GM18520 (cell line): Measurements from ENCODE around the gene FHOD3.

Experiments used
- ATAC-seq: cut with Tn5 transposase; IDR thresholded peaks from one replicate; pipeline ENCODE4 v1.9.1; 2021; ENCODE audit not compliant: unreplicated experiment

FHOD3 gene

DNA sequence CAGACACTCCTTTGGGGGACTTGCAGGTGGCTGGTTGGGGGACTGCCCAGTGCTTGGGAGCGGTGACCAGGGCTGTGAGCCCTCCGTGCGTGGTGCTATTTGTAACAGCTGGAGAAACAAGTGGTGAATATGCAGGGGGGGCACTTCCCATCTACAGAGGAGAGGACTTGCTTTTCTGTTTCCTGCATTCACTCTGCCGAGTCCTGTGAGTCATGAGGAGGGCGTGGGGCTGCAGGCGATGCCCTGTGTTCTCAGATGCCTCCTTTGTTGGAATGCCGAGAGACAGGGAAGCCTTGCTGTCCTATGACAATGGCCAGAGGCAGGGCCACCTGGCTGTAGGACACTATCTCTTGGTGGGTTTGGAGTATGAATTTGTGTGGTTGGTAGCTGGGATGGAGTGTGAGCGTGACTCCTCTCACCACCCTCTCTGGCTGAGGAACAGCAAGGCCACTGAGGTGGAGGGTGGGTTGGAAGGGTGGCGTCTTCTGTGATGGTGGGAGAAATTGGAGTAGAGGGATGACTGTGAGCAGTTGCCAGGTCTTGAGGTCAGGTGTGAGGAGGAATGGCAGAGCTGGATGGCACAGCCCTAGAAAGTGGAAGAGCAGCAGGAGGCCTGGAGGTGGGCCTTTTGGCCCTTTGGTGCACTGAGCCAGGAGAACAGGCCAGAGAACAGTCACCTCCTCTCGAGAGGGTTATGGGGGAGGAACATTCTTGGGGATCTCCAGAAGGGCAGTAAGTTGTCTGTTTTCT, 24.3 kb downstream of the FHOD3 start:
- no peak for ATAC-seq

DNA sequence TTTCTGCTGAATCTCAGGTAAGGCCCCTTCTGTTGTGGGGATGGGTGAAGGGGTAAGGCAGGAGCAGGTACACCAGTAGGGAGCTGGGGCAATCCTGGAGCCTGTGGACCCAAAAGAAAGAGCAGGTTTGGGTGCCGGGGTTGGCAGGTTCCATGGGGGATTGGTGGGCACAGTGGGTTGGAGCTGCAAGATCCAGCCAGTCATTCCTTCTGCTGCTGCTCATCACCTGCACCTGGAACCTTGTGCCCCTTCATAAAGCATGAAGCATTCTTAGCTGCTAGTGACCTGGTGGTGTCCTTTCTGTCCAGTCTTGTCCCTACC, 24.9 kb downstream of the FHOD3 start:
- ATAC-seq: no peak

DNA sequence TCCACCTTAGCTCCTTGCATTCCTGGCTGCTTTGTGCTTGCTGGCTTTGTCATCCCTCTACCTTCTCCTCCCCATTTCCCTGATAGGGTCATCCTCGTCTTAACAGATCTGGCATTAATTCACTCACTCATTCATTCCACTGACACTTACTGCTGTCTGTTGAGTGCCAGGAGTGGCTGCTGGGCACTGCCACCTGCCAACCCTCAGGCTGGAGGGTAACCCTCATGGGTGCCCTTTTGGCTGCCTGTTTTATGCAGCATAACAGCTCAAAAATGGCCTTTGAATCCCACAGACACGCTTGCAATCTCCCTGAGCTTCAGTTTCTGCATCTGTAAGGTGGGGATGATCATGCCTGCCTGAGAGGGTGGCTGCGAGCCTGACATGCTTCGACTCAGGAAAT, 25.2 kb downstream of the FHOD3 start:
- no peak for ATAC-seq

DNA sequence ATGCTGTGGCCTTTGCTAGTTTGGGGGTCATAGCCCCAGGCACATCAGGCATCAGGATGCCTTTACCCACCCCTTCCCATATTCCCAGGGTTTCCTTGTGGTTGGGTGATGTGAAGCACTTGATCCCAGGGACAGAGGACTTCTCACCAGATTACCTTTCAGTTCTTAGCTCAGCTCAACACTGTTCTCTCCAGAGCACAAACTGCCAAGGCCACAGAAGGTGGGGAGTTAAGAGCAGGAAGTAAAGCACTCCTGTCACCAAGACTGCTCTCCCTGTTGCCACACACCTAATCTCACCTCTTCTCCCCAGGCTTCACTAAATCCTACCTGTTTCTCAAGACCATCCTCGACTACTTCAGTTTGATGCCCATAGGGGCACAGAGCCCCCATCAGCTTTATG, 25.9 kb downstream of the FHOD3 start:
- no peak for ATAC-seq

DNA sequence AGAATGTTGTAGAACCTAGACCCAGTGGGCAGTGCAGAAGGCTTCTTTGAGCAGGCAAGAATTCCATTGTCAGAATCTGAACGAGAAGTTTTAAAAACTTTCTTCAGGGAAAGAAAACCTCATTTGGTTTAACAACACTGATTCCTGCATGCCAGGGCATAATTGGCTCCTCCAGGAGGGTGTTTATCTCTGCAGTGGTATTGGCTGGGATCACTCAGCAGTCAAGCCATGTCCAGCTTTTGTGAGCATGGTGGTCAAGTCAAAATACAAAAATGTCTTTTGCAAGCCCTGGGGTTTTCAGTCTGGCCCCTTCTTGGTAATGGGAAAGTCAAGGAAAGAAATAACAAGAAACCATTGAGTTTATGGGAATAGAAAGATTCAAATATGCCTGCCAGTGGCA, 28.3 kb downstream of the FHOD3 start:
- no peak for ATAC-seq

DNA sequence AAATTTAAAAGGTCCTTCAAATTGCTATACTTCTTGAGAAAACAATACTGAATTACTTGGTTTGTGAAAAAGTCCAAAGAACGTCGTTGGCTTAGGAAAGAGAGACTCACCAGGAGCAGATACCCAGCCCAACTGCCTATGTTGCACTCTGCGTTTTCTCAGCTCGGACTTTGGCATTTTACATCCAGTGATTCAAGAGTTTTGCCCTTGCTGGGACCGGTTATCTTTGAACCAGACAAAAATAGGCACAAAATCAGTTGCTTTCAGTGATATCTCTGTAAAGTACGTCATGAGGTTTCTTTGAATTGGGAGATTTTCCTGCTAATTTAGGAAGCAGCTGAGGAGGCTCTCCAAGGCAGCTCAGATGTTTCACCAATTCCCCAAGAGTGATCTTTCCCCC, 29.3 kb downstream of the FHOD3 start:
- ATAC-seq: no peak

DNA sequence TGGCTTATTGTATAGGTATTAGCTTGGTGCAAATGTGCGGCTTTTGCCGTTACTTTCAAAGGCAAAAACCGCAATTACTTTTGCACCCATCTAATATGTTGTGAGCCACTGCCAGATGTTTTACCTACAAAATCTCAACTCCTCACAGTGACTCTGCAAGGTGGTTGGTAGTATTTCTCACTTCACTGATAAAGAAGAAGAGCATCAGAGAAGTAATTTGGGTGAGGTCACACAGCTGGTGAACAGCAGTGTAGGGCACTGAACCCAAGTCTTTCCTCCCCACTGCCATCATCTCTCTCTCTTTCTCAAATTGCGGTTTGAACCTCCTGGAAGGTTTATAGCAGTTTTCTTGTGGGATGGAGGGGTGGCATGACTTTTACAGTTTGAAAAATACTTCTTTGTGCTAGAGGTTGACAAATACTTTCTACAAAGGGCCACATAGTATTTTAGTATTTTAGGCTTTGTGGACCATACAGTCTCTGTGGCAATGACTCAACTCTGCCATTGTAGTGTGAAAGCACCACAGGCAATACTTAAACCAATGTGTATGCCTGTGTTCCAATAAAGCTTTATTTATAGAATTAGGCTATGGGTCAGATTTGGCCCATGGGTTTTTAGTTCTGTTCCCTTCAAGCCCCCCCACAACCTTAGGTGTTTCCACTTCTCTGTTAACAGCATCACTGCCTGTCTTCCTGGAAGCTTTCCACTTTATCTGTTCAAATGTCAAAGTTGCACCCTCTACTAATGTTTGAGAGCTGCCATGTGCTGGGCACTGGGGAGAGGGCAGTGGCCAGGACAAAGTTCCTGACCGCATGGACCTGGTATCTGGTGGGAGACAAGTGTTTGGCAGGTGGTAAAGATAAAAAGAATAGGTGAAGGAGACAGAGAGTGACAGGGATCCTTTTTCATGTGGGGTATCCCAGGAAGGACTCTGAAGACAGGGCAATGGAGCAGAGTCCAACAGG, 30.1 kb downstream of the FHOD3 start:
- ATAC-seq: no peak

DNA sequence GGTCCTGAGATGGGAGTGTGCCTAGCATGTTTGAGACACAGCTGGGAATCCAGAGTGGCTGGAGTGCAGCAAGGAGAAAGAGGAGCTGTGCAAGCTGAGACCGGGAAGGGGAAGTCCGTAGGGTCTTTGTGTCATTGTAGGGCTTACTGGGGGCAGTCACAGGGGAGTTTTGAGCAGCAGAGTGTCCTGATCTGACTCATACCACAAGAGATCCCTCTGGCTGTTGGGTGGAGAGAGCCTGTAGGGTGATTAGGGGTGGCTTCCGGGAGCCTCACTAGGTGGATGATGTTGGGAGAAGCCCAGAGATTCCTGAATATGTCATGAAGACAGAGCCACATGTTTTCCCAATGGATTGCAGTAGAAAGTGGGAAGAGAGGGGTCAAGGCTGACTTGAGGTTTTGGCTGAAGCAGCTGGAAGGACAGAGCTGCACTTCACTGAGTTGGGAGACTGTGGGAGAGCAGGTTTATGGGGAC, 30.9 kb downstream of the FHOD3 start:
- ATAC-seq: no peak

DNA sequence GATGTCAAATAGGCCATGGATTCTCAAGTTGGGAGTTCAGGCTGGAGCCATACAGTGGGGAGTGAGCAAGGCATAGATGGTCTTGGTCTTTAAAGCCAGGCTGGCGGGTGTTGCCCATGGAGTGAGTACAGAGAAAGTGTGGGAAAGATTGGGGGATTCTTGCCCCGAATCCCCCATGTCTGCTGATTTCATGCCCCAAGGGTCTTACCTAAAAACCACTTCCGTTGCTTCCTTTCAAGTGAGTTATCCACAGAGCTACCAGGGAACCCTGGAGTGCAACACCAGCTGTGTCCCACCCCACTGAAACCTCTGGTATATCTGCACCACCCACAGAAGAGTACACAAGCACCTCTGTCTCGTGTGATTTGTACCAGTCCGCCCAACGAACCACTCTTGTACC, 31.4 kb downstream of the FHOD3 start:
- no peak for ATAC-seq

DNA sequence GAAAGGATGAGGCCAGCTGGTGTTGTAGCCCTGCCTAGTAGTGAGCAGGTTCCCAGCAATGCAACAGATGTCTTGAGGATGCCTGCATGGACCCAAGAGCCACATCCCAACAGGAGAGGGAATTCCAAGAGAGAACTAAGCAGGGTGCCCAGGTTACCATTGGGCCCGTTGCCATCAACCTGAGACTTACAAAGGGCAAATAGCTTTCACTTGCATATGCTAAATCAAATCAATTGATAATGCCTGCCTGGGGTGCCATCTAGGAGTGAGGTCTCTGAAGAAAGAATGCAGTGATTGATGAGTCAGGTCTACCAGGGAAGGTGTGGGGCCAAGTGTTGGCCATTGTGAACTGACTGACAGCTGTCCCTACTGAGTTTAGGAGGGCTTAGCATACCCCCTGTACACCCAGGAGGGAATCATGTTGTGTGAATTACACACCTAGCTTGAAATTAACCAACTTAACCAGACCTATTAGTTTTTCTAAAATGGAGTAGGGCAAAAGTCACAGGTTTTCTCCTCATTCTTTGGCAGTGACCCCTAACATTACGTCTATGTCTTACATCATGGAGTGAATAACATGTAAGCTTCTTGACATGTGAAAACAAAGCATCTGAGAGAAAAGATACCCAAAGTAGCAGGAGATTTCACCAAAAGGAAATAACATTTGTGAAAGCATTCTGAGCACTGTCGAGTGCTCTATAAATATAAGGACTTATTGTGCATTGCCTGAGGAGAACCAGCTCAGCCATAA, 32.3 kb downstream of the FHOD3 start:
- ATAC-seq: no peak

DNA sequence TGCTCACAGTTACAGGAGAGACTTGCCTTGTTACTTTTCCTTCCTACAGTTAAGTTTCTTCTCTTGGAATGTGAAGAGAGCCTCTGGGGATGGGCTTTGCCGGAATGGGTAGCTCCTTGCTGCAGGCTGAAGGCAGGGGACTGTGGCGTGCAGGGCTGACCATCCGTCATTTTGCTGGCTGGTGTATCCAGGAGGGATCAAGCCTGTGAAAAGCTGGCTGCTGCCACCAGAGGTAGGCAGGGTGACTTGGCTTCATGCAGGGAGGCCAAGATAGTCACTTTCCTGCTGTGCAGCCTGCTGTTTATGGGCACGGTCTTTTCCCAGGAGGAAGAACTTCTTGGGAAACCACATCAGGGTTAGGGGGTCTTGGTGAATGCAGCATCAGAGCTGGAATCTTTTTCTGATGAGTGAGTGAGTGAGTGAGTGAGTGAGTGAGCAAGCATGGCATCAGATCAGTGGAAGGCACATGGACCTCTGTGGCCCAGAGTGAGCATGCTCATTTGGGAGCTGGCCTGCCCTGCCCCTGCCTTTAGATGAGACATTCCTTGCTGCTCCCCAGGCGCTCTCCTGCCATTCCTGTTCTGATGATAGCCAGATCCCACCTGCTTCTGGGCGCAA, 33.0 kb downstream of the FHOD3 start:
- no peak for ATAC-seq

DNA sequence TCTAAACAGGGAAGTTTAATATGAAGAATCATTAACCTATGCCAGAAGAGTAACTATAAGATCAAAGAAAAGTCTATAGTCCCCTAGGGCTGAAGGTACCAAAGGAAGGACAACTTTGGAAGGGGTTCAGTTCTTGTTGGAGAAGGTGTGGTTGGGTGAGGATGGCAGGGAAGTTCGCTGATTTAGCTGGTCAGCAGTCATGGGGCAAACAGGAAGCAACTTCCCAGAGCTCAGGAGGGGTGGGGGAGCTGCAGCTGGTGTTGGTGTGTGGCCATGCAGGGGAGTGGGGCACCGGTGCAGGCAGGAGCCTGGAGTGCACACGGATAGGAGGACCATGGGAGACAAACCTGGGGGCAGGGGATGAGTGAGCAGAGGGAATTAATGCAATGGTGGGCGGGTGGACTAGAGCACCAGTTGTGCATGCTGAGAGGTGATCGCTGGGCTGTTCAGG, 34.0 kb downstream of the FHOD3 start:
- ATAC-seq: no peak

DNA sequence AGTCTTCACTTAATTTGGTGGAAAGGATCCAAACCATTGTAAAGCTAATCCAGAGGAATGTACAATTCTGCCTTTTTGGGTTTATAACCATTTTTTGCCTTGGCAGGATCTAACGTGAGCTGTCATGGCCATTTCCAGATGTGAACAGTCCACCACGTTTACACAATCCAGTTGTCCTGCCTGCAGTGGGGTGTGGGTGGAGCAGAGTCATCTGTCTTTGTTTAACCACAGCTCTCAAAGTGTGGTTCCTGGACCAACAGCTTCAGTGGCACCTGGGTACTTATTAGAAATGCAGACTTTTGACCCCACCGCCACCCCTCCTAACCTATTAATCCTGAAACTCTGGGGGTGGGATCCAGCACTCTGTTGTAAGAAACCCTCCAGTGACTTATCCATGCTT, 35.9 kb downstream of the FHOD3 start:
- ATAC-seq: no peak

DNA sequence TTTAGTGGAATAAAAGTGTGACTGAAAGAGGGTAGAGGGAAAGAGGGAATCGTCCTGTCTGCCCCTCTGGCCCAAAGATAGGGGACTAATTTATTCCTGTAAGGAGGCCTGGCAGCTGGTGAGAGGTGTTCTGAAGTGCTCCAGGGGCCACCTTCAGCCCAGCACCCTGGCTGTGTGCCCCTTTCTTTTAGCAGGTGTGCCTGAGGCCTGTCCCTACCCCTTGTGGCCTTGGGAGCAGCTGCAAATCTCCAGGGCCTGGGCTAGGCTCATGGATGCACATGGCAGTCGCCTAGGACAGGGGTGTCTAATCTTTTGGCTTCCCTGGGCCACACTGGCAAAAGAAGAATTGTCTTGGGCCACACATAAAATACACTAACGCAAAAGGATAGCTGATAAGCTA, 37.3 kb downstream of the FHOD3 start:
- no peak for ATAC-seq

DNA sequence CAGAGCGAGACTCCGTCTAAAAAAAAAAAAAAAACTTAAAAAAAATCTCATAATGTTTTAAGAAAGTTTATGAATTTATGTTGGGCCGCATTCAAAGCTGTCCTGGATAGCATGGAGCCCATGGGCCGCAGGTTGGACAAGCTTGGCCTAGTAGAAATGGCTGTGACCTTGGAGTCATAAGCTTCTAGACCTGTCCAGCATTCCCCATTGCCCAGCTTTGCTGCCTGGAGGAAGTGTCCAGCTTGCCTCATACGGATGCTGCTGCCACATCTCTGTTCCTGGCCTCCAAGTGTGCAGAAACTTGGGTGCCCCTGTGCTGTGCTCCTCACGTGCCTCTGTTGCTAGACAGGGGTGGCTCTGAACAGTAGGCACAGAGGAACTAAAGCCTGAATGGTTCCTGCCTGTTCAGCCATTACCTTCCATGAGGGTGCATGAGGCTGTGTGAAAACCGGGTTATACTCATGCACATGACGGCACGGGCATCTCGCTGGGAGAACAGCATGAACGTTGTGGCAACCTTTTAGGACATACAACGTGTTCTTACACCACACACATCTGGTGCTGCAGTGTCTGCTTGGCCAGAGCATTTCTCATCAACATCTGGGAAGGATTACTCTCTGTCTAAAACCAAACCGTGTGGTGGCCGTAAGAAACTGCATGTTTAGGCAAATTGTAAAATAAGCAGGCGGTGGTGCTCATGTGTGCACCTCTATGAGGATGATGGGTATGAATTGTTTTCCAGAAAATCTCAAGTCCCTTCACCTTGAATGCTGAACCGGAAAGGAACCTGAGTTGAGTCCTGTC, 38.2 kb downstream of the FHOD3 start:
- no peak for ATAC-seq

DNA sequence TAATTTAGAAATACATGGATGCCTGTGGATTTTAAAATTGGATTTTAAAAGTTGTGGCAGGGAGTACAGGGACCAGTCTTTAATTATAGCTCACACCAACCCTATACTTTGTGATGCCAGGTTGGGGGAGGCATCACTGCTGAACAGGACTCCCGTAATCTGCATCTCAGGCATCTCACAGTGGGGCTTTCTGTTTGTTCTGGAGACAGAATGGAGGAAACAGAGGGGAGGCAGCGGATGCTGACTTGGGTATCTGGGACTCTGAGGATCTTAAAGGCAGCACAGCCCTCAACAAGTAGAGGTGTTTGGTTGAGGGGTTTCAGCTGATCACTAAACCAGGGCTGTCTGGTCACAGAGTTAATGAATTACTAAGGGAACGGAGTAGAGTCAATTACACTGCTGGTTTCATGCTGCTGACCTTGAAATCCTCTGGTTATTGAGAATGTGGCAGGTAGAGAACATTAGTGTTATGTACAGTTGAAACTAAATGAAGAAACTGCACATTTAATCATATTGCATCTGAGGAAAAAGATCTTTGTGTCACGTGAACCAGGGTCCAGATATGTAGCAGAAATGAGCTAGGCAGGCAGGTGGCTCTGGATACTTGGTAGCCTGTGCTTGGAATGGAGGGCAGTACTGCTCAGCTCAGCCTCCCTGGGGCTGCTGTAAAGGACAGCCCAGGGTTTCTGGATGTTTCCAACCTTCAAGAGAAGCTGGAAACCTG, 40.3 kb downstream of the FHOD3 start:
- ATAC-seq: no peak

DNA sequence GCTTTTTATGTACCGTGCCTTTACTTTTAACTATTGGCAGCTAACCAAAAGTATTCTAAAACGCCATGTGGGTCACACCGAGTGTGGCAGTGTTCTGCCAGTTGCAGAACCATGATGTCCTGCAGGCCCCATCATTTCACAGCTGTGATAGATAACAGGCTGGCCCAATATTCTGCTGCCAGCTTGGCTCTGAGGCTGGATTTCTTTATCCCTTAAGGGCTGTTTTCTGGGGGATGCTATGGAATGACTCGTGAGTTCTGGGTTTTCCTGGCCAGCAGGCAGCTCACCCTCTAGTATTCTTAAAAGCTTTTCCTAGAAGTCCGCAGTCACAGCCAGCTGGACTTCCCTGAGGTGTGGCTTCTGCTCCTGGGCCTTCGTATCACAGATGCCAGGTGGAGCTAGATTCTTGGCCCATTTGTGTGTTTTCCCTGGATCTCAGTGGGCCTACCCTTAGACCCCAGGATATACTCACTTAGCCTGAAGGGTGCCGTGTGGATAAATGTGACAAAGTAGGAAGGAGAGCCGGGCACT, 41.0 kb downstream of the FHOD3 start:
- ATAC-seq: no peak

DNA sequence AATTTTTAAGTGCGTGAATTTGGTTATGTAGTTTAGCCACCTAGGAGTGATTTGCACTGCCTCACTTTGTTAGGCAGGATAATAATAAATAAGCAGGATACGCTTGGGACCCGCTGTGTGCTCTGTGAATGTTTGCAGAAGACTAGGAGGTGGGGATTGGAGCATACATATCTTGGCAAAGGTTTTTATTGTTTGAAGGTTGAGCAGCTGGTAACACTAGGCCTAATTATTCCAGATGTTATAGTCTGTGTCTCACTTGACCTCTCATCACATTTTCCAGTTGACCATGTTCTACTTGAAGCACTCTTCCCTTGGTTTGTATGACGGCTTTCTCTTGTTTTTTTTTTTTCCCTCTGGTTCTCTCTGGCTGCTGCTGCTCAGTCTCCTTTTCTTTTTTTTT, 42.7 kb downstream of the FHOD3 start:
- no peak for ATAC-seq

DNA sequence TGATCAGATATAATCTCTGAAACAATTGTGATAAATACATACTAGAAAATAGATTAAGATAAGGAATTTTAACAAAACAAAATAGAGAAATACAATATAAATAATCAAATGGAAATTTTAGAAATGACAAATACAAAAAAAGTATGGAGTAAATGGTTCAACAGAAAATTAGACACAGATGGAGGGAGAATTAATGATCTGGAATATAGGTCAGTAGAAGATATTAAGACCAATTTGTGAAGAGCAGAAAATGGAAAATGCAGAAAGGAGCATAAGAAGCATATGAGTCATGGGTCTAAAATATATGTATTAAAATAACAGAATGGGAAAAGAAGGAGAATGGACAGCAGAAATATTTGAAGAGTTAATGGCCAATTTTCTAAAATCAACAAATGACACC, 44.4 kb downstream of the FHOD3 start:
- ATAC-seq: no peak
